Mesothelial cell of epicardium (in vitro differentiated cells): ENCODE measurements around the gene PARD3B. TPM values are rescaled to one million over a fixed set of nuclear protein-coding genes. Genes with fewer than 3 reads are reported as not detected.

Experiments used
- DNase-seq, 2 experiments: peaks; one replicate each; pipeline ENCODE4 v3.0.0; 2021; ENCODE audit warnings: low spot score in 2 of 2; ENCODE audit not compliant: unreplicated experiment in 2 of 2
- H3K27ac Mint-ChIP-seq: 2 replicates; pipeline ENCODE4 v1.8.0; 2021; ENCODE audit warnings: mixed read lengths
- H3K27me3 Mint-ChIP-seq: 2 replicates; pipeline ENCODE4 v1.8.0; 2021; ENCODE audit warnings: low read depth, mixed read lengths
- H3K36me3 Mint-ChIP-seq: 2 replicates; pipeline ENCODE4 v1.8.0; 2021; ENCODE audit warnings: mixed read lengths
- H3K4me1 Mint-ChIP-seq: 2 replicates; pipeline ENCODE4 v1.8.0; 2021; ENCODE audit warnings: mixed read lengths
- H3K4me3 Mint-ChIP-seq: 2 replicates; pipeline ENCODE4 v1.8.0; 2021; ENCODE audit warnings: mild to moderate bottlenecking, moderate library complexity, mixed read lengths
- H3K9me3 Mint-ChIP-seq: 2 replicates; pipeline ENCODE4 v1.8.0; 2021; ENCODE audit warnings: mixed read lengths
- CTCF ChIP-seq: fragments of 200-600 bp; sonication (generic); IDR thresholded peaks from one replicate; pipeline ENCODE4 v1.5.0; 2021; ENCODE audit warnings: antibody characterized with exemption; ENCODE audit not compliant: unreplicated experiment
- total RNA-seq: library from RNA; stranded (reverse); gene quantifications from 3 replicates; pipeline ENCODE4 v1.2.1, GENCODE V29; 2021

Gene PARD3B
- total RNA-seq, 1 donor from 2014 or later, result 23.4 TPM

DNA sequence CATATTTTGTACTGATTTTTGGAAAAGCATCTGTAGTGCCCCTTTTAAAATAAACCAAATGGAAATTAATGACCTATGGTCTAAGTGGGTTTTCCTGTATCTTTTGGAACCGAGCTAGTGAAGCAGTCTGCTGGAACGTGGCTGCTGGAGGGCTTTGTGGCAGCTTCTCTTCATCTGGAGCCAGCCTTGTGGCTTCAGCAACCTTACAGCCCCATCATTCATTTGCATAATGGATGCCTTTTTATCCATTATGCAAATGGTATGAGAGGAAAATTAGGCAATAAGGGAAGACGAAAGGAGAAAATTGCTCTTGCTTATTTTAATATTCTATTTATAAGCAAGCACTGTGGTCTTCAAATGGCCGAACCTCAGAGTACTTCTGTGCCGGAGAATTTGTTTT is 421.0 kb downstream of the PARD3B start:
- Mint-ChIP-seq H3K27me3 (no peaks in the 10 kb centered on the region), H3K4me3 (no peak overlapping the region), H3K9me3 (no peaks in the 10 kb centered on the region), H3K27ac (no peak overlapping the region), H3K4me1 (peaks cover 20% of the 10 kb centered on the region), H3K36me3 (no peaks in the 10 kb centered on the region)
- DNase-seq, result no peak
- TF ChIP-seq CTCF, result no peak

- no peak for TF ChIP-seq CTCF
- Mint-ChIP-seq H3K36me3 (no peaks in the 10 kb centered on the region), H3K9me3 (no peaks in the 10 kb centered on the region), H3K4me3 (no peak overlapping the region), H3K4me1 (peaks cover 24% of the 10 kb centered on the region), H3K27ac (no peak overlapping the region), H3K27me3 (no peaks in the 10 kb centered on the region)
- no peak for DNase-seq
Observed at GRCh38 chr2:204967199-204967960, 422.1 kb downstream of the PARD3B start.

GRCh38 chr2:204971206-204971907 is 426.1 kb downstream of the PARD3B start:
- Mint-ChIP-seq H3K4me1 (peaks cover 29% of the 10 kb centered on the region), H3K27ac (peak overlapping the region; percentile 50), H3K27me3 (no peaks in the 10 kb centered on the region), H3K4me3 (no peak overlapping the region), H3K36me3 (no peaks in the 10 kb centered on the region), H3K9me3 (no peaks in the 10 kb centered on the region)
- DNase-seq, result no peak
- TF ChIP-seq CTCF, result no peak

GRCh38 chr2:204972161-204972560 is 426.9 kb downstream of the PARD3B start:
- no peak overlapping the region for H3K27ac Mint-ChIP-seq
- TF ChIP-seq CTCF, result no peak
- H3K9me3 Mint-ChIP-seq, result peaks cover 3% of the 10 kb centered on the region
- H3K27me3 Mint-ChIP-seq, result no peaks in the 10 kb centered on the region
- H3K4me1 Mint-ChIP-seq, result peaks cover 28% of the 10 kb centered on the region
- DNase-seq, result no peak
- H3K36me3 Mint-ChIP-seq, result no peaks in the 10 kb centered on the region
- H3K4me3 Mint-ChIP-seq, result no peak overlapping the region

- no peak for DNase-seq
- Mint-ChIP-seq H3K4me3 (no peak overlapping the region), H3K27ac (peak overlapping the region; percentile 66)
Observed at GRCh38 chr2:204972606-204973336, 427.5 kb downstream of the PARD3B start.

More at GRCh38 chr2:204972606-204973336, 427.5 kb downstream of the PARD3B start:
- TF ChIP-seq CTCF, result no peak
- Mint-ChIP-seq H3K36me3 (no peaks in the 10 kb centered on the region), H3K9me3 (peaks cover 3% of the 10 kb centered on the region), H3K4me1 (peaks cover 25% of the 10 kb centered on the region), H3K27me3 (no peaks in the 10 kb centered on the region)
